HEK293T (cell line): ENCODE measurements around the gene FTO.

Experiments used
- CTCF ChIA-PET: fragments of 350-600 bp; formaldehyde crosslinking; extraction: SDS; loops from one replicate; lab custom pipeline; 2021; ENCODE audit warnings: antibody characterized with exemption, inconsistent platforms; lab: Yijun Ruan, JAX
- POLR2A ChIA-PET: fragments of 350-600 bp; formaldehyde crosslinking; extraction: SDS; loops from one replicate; lab custom pipeline; 2020; ENCODE audit warnings: antibody characterized with exemption, inconsistent platforms; lab: Yijun Ruan, JAX
- DNase-seq: peaks from one replicate; pipeline ENCODE4 v3.0.0; 2012; ENCODE audit warnings: mixed read lengths; ENCODE audit errors: extremely low spot score
- ARNT ChIP-seq: fragments of 450-650 bp; IDR thresholded peaks from 2 replicates; pipeline ENCODE4 v1.6.1; 2017; ENCODE audit warnings: mild to moderate bottlenecking
- BHLHE40 ChIP-seq: fragments of 450-650 bp; IDR thresholded peaks from 2 replicates; pipeline ENCODE4 v1.6.1; 2016; ENCODE audit warnings: mild to moderate bottlenecking, moderate library complexity, borderline replicate concordance
- CTBP1 ChIP-seq: fragments of 450-650 bp; IDR thresholded peaks from 2 replicates; pipeline ENCODE4 v1.6.1; 2016; ENCODE audit warnings: borderline replicate concordance
- ELF4 ChIP-seq: fragments of 450-650 bp; IDR thresholded peaks from 2 replicates; pipeline ENCODE4 v1.6.1; 2017; ENCODE audit warnings: antibody characterized with exemption
- FOXA1 ChIP-seq: fragments of 450-650 bp; IDR thresholded peaks from 2 replicates; pipeline ENCODE4 v1.6.1; 2016; ENCODE audit warnings: mild to moderate bottlenecking
- FOXK2 ChIP-seq: fragments of 450-650 bp; IDR thresholded peaks from 2 replicates; pipeline ENCODE4 v1.6.1; 2016; ENCODE audit warnings: mild to moderate bottlenecking
- FOXM1 ChIP-seq: fragments of 450-650 bp; IDR thresholded peaks from 2 replicates; pipeline ENCODE4 v1.6.1; 2017; ENCODE audit warnings: mild to moderate bottlenecking, borderline replicate concordance
- HDGF ChIP-seq: fragments of 450-650 bp; IDR thresholded peaks from 2 replicates; pipeline ENCODE4 v1.6.1; 2017; ENCODE audit warnings: antibody characterized with exemption, borderline replicate concordance
- L3MBTL2 ChIP-seq: fragments of 450-650 bp; conservative IDR thresholded peaks from 2 replicates; pipeline ENCODE4 v1.6.1; 2016; ENCODE audit warnings: mild to moderate bottlenecking
- LEF1 ChIP-seq: fragments of 450-650 bp; IDR thresholded peaks from 2 replicates; pipeline ENCODE4 v1.6.1; 2017; ENCODE audit warnings: mild to moderate bottlenecking, borderline replicate concordance
- NFRKB ChIP-seq: fragments of 450-650 bp; IDR thresholded peaks from 2 replicates; pipeline ENCODE4 v1.6.1; 2016; ENCODE audit warnings: mild to moderate bottlenecking, moderate library complexity
- SP1 ChIP-seq: fragments of 450-650 bp; IDR thresholded peaks from 2 replicates; pipeline ENCODE4 v1.6.1; 2017
- SUZ12 ChIP-seq: fragments of 450-650 bp; IDR thresholded peaks from 2 replicates; pipeline ENCODE4 v1.6.1; 2016; ENCODE audit warnings: mild to moderate bottlenecking
- TARDBP ChIP-seq: fragments of 450-650 bp; IDR thresholded peaks from 2 replicates; pipeline ENCODE4 v1.6.1; 2016
- ZNF384 ChIP-seq: fragments of 450-650 bp; IDR thresholded peaks from 2 replicates; pipeline ENCODE4 v1.6.1; 2016
- TF ChIP-seq, protein P1 (sequence below): fragments of 450-650 bp; IDR thresholded peaks from 2 replicates; pipeline ENCODE4 v1.6.1; 2016

FTO gene

DNA sequence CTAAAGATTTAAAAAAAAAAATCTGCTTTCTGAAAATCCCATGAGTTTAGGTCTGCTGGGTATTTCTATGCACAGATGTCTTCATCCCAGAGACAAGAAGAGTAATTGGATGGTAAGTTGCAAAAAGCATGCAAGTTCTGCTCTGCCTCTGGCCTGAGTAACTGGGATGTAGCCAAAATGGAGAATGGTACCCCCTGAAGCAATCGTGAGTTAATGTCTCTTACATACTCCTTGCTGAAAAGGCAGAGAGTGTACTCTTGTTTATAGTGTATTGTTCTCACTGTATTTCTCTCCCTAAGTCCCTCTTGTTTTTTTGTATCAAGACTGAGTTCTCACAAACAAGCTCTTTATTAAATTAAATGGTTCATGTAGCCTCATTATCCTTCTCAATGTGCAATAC lies 323.6 kb downstream of the FTO start:
- no peak for DNase-seq
- TF ChIP-seq ARNT (no peak), HDGF (no peak), FOXK2 (no peak)
- TF ChIP-seq, protein P1, sequence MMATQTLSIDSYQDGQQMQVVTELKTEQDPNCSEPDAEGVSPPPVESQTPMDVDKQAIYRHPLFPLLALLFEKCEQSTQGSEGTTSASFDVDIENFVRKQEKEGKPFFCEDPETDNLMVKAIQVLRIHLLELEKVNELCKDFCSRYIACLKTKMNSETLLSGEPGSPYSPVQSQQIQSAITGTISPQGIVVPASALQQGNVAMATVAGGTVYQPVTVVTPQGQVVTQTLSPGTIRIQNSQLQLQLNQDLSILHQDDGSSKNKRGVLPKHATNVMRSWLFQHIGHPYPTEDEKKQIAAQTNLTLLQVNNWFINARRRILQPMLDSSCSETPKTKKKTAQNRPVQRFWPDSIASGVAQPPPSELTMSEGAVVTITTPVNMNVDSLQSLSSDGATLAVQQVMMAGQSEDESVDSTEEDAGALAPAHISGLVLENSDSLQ, result no peak
- ChIA-PET POLR2A (no interaction called here), CTCF (no interaction called here)

DNA sequence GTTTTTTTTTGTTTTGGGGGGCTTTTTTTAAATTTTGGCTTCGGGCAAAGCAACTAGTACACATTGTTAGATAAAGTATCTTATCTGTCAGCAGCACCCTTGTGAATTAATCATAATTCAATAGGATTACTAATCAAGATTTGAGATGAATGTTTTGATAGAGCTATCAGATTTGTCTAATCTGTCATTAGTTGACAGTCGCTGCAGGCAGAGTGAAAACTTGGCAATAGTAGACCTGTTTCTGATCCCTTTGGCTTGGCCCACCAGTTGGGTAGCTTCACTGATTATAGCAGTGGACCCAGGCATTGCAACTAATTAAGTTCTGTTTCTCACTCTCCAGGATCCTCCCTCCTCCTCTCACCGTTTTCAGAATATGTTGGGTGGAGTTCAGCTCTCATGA lies 324.0 kb downstream of the FTO start:
- DNase-seq, result no peak
- POLR2A ChIA-PET, result no interaction called here
- CTCF ChIA-PET, result no interaction called here
- TF ChIP-seq, protein P1, result no peak
- TF ChIP-seq LEF1, result no peak
- TF ChIP-seq ARNT, result no peak
- TF ChIP-seq CTBP1, result no peak
- no peak for TF ChIP-seq FOXA1
- no peak for TF ChIP-seq BHLHE40

DNA sequence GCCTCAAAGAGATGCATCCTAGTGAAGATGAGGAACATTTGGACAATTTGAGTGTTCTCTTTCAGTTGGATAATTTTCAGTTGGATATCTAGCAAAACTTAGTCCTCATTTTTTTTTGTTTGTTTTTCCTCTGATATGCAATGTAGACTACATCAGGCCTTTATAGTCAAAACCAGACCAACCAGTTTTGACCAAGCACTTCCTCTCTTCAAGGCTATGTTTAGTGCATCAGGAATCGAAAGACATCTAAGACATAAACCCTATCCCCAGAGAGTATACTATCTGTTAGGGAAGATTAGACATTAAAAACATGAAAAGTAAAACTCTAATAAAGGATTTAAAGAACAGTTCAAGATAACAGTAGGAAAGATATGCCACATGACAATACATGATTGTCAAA lies 326.5 kb downstream of the FTO start:
- no peak for DNase-seq
- CTCF ChIA-PET, result no interaction called here
- no peak for TF ChIP-seq SP1
- no peak for TF ChIP-seq TARDBP
- TF ChIP-seq NFRKB, result no peak
- POLR2A ChIA-PET, result no interaction called here

DNA sequence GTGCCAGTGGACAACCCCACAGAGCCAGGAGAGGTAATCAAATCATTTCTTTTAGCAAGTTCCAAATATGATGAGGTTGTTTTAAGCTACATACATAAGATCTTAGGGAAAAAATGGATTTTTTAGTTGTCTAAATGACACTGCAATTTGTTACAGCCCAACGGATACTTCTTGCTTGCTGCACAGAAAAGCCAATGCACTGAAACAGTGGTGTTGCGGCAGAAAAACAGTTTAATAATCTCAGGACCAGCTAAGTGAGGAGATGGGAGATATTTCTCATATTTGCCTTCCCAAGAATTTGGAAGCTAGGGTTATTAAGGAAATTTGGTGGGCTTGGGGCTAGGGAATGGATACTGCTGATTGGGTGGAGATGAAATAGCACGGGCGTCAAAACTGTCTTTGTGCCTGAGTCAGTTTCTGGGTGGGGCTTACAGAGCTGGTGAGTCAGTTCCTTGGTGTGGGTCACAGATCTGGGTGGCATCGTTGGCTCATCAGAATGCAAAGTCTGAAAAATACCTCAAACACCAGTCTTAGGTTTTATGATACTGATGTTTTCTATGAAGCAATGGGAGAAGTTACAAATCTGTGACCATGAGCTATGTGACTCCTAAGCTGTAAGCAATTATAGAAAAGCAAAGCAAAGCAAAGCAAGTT lies 327.3 kb downstream of the FTO start:
- ChIA-PET POLR2A (no interaction called here), CTCF (no interaction called here)
- DNase-seq, result no peak
- no peak for TF ChIP-seq ARNT
- TF ChIP-seq SP1, result no peak
- no peak for TF ChIP-seq L3MBTL2
- no peak for TF ChIP-seq HDGF
- no peak for TF ChIP-seq FOXA1
- TF ChIP-seq CTBP1, result no peak
- TF ChIP-seq, protein P1, result no peak
- TF ChIP-seq SUZ12, result no peak
- no peak for TF ChIP-seq FOXM1
- no peak for TF ChIP-seq ELF4
- no peak for TF ChIP-seq LEF1
- TF ChIP-seq TARDBP, result no peak
- TF ChIP-seq BHLHE40, result no peak
- no peak for TF ChIP-seq FOXK2
- TF ChIP-seq NFRKB, result no peak
- no peak for TF ChIP-seq ZNF384

DNA sequence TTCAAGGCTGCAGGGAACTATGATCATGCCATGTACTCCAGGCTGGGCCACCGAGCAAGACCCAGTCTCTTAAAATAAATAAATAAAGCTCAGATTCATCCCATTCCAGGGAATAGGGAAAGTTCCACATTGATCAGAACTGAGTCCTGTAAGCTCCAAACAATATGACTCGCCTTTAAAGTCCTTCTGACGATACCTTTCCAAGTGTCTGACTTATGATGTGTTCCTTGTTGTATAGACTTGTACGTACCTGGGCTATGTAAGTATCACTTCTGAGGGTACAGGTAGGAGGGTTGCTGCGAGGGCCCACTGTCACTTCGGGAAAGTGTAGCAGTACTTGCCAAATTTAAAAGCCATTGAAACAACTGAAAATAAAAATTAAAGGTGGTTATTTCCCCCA lies 329.8 kb downstream of the FTO start:
- no peak for TF ChIP-seq FOXA1
- TF ChIP-seq LEF1, result no peak
- DNase-seq, result no peak
- CTCF ChIA-PET, result no interaction called here
- POLR2A ChIA-PET, result no interaction called here

DNA sequence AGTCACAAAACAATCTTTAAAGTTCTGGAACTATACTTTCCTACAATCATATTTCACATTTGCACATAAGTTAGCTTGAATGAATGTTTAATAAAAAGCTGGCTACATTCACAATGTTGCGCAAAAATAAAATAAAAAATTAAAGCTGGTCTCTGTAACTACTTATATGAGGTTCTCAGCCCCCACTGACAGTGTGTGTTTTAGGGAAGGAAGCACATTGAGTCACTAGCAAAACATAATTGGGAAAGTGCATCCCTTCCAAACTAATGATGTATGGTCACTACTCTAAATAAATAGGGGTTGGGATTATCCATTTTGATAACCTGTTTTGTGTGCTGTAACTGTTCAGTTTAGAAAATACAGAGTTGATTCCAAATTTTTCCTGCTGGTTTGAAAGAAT lies 330.7 kb downstream of the FTO start:
- TF ChIP-seq LEF1, result no peak
- TF ChIP-seq HDGF, result no peak
- no peak for TF ChIP-seq FOXM1
- no peak for TF ChIP-seq FOXA1
- TF ChIP-seq, protein P1, result no peak
- no peak for TF ChIP-seq TARDBP
- no peak for TF ChIP-seq CTBP1
- TF ChIP-seq L3MBTL2, result no peak
- ChIA-PET POLR2A (no interaction called here), CTCF (no interaction called here)
- DNase-seq, result no peak

DNA sequence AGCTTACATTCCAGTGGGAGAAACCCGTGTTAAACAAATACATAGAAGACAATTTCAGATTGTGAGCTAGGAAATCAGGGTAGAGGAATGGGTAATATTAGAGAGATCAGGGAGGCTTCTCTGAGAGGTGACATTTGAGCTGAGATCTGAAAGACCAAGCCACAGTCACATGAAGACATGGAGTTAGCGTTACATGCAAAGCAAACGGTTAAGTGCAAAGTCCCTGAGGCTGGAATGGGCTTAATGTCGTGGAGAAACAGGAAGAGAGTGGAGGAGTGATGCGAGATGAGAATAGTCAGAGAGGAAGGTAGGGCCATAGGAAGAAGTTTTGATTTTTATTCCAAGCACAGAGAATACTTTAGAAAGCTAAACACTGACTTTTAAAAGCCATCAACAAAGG lies 336.5 kb downstream of the FTO start:
- ChIA-PET CTCF (no interaction called here), POLR2A (no interaction called here)

More for the DNA sequence above, 336.5 kb downstream of the FTO start:
- no peak for DNase-seq
- TF ChIP-seq ZNF384, result no peak
- no peak for TF ChIP-seq FOXM1
- TF ChIP-seq CTBP1, result no peak
- TF ChIP-seq NFRKB, result no peak
- no peak for TF ChIP-seq FOXK2
- no peak for TF ChIP-seq BHLHE40
- no peak for TF ChIP-seq TARDBP
- no peak for TF ChIP-seq FOXA1
- TF ChIP-seq SUZ12, result no peak
- TF ChIP-seq L3MBTL2, result no peak
- no peak for TF ChIP-seq ELF4
- TF ChIP-seq SP1, result no peak
- TF ChIP-seq ARNT, result no peak
- no peak for TF ChIP-seq LEF1
- TF ChIP-seq, protein P1, result no peak
- TF ChIP-seq HDGF, result no peak
